ENCODE data around the gene PWWP2A.
"Not testable (repeated sequence)": the region's sequence is repeated elsewhere in the genome, so short reads cannot be mapped to it uniquely, and the experiment has no call there.

The PWWP2A gene

GRCh38 chr5:160151017-160151416 is 31.8 kb upstream of the PWWP2A start:
- Histone ChIP-seq H3K4me2 (ENCODE audit: low read length) (no peak overlapping the region), H3K79me2 (no peaks in the 10 kb centered on the region), H3K9ac (no peak overlapping the region), H2AFZ (no peak overlapping the region), H3K27me3 (ENCODE audit: control insufficient read depth, insufficient read depth, low read length) (no peaks in the 10 kb centered on the region), H3K4me3 (ENCODE audit: low read depth, low read length) (no peak overlapping the region), H3K36me3 (ENCODE audit: control insufficient read depth, insufficient read depth, low read length) (no peaks in the 10 kb centered on the region), H3K4me1 (no peaks in the 10 kb centered on the region), H3K27ac (no peak overlapping the region), H3K9me3 (ENCODE audit: control insufficient read depth, low read length) (no peaks in the 10 kb centered on the region)
- TF ChIP-seq CTCF (IDR thresholded peaks at IDR 0.05) = no peak

- no peak overlapping the region for H2AFZ ChIP-seq
- H3K36me3 ChIP-seq (ENCODE audit: control insufficient read depth, insufficient read depth, low read length) = no peaks in the 10 kb centered on the region
- H3K27me3 ChIP-seq (ENCODE audit: control insufficient read depth, insufficient read depth, low read length) = no peaks in the 10 kb centered on the region
- TF ChIP-seq CTCF (IDR thresholded peaks at IDR 0.05) = no peak
- H3K27ac ChIP-seq = no peak overlapping the region
- no peak overlapping the region for H3K4me2 ChIP-seq (ENCODE audit: low read length)
- H3K9ac ChIP-seq = no peak overlapping the region
- H3K4me3 ChIP-seq (ENCODE audit: low read depth, low read length) = no peak overlapping the region
- no peaks in the 10 kb centered on the region for H3K4me1 ChIP-seq
- H3K79me2 ChIP-seq = no peaks in the 10 kb centered on the region
- H3K9me3 ChIP-seq (ENCODE audit: control insufficient read depth, low read length) = no peaks in the 10 kb centered on the region
Measured at GRCh38 chr5:160150381-160150780, 31.1 kb upstream of the PWWP2A start.

GRCh38 chr5:160144436-160144835 is 25.2 kb upstream of the PWWP2A start:
- not testable (repeated sequence) for H3K36me3 ChIP-seq (ENCODE audit: control insufficient read depth, insufficient read depth, low read length); H3K9ac ChIP-seq; H3K79me2 ChIP-seq; H3K27me3 ChIP-seq (ENCODE audit: control insufficient read depth, insufficient read depth, low read length); H2AFZ ChIP-seq; H3K4me1 ChIP-seq; H3K9me3 ChIP-seq (ENCODE audit: control insufficient read depth, low read length); H3K4me3 ChIP-seq (ENCODE audit: low read depth, low read length); H3K4me2 ChIP-seq (ENCODE audit: low read length); H3K27ac ChIP-seq

- TF ChIP-seq CTCF (IDR thresholded peaks at IDR 0.05) = no peak
- H3K9ac ChIP-seq = no peak overlapping the region
- H3K36me3 ChIP-seq (ENCODE audit: control insufficient read depth, insufficient read depth, low read length) = no peaks in the 10 kb centered on the region
- no peak overlapping the region for H3K27ac ChIP-seq
- H3K27me3 ChIP-seq (ENCODE audit: control insufficient read depth, insufficient read depth, low read length) = no peaks in the 10 kb centered on the region
- no peaks in the 10 kb centered on the region for H3K4me1 ChIP-seq
- H3K4me2 ChIP-seq (ENCODE audit: low read length) = no peak overlapping the region
- no peaks in the 10 kb centered on the region for H3K79me2 ChIP-seq
- H2AFZ ChIP-seq = no peak overlapping the region
- H3K4me3 ChIP-seq (ENCODE audit: low read depth, low read length) = no peak overlapping the region
- no peaks in the 10 kb centered on the region for H3K9me3 ChIP-seq (ENCODE audit: control insufficient read depth, low read length)
Measured at GRCh38 chr5:160134332-160134731, 15.1 kb upstream of the PWWP2A start.

GRCh38 chr5:160133918-160134304 is 14.7 kb upstream of the PWWP2A start:
- no peak overlapping the region for H3K9ac ChIP-seq
- no peaks in the 10 kb centered on the region for H3K4me1 ChIP-seq
- no peak for TF ChIP-seq CTCF (IDR thresholded peaks at IDR 0.05)
- no peak overlapping the region for H2AFZ ChIP-seq
- no peaks in the 10 kb centered on the region for H3K27me3 ChIP-seq (ENCODE audit: control insufficient read depth, insufficient read depth, low read length)
- H3K27ac ChIP-seq = no peak overlapping the region
- H3K4me2 ChIP-seq (ENCODE audit: low read length) = no peak overlapping the region
- H3K36me3 ChIP-seq (ENCODE audit: control insufficient read depth, insufficient read depth, low read length) = no peaks in the 10 kb centered on the region
- H3K79me2 ChIP-seq = no peaks in the 10 kb centered on the region
- no peaks in the 10 kb centered on the region for H3K9me3 ChIP-seq (ENCODE audit: control insufficient read depth, low read length)
- H3K4me3 ChIP-seq (ENCODE audit: low read depth, low read length) = no peak overlapping the region
